HG02870 (cell line): ENCODE results near the gene PRDM2.
"Not testable (repeated sequence)": the region's sequence is repeated elsewhere in the genome, so short reads cannot be mapped to it uniquely, and the experiment has no call there.

Experiments
- ATAC-seq: cut with Tn5 transposase; IDR thresholded peaks from one replicate; pipeline ENCODE4 v1.9.1; 2021; ENCODE audit warnings: mild to moderate bottlenecking, moderate library complexity; ENCODE audit not compliant: unreplicated experiment

PRDM2 gene

DNA sequence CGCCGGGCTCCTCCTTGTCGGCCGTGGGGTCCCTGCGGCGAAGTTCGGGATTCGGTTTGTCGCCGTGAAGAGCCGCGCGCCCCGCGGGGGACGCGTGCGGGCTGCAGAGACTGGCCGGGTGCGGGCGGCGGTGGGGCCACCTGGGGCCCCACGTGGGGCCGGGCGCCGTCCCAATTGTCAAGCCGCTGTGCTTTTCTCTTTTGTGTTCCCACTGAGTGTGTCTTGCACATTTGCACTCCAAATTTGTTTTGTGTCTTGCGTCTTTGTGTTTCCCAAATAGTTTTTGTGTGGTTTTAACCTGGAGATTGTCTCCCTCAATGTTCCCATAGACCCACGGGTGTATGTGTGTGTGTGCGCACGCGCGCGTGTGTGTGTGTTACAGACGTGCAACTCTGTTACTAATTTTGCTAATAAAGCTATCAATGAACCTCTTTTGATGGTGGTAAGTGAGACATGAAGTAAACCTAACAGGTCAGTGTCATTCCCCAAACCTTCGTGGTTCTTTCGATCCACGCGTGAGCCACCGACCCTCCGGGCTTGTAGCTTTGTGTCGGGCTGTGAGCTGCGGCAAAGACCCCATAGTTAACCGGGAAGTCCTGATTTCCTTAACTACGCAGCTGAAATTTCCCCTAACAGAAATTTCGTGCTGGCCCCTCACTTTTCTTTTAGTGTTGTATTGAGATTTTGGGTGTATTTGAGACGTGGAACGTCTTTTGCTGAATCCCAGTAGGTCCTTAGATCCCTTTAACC lies 708 bp downstream of the PRDM2 start:
- no peak for ATAC-seq

DNA sequence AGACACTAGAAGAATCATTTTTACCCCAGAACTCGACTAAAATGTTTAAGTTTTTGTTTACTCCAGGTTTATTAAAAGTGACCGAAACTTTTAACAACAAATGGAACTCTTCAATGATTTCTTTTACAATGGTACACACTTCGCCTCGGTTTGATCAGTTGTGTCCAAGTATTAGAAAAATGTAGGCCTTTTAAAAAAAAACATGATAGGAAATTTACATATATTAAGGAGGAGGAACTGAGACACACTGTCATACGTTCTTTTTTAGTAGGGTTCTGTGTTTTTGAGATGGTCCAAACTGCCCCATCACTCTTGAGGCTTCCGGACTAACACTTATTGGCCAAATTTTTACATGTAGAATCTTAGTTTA lies 1.3 kb downstream of the PRDM2 start:
- ATAC-seq = no peak

DNA sequence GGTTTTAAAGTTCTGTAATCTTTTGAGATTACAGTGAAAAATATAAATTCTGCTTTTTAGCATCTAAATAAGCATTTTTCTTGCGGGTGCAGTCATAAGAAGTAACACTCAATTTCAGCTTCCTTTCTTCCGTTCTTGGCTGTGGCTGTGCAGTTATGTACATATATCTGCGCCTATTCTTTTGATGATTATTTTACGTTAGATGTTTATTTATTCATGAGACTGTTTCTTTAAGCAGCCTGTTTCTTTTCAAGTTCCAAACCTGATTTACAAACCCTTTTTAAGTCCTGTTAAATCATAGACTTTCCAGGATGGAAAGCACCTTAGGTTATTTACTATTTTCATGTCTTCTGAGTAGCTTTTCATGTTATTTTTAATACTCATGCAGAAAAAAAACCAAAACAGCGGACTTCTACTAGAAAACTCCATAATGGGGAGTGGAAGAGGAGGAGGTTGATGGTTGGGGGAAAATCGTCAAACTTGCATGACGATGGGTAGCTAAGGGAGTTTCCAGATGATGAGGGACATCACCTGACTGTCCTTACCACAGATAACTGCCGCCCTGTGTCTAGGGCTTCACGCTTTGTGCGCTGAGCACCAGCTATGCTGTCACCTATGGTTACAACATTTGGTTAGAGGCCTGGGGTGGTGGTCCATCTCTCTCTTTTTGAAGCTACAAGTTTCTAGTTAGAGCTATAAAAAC lies 2.6 kb downstream of the PRDM2 start:
- peak; percentile 76 for ATAC-seq

- no peak for ATAC-seq
Observed at GRCh38 chr1:13703128-13703513, 3.1 kb downstream of the PRDM2 start.

GRCh38 chr1:13703558-13704490 lies 3.8 kb downstream of the PRDM2 start:
- no peak for ATAC-seq

GRCh38 chr1:13706046-13706445 lies 6.1 kb downstream of the PRDM2 start:
- no peak for ATAC-seq

GRCh38 chr1:13707164-13707563 lies 7.2 kb downstream of the PRDM2 start:
- ATAC-seq = no peak

DNA sequence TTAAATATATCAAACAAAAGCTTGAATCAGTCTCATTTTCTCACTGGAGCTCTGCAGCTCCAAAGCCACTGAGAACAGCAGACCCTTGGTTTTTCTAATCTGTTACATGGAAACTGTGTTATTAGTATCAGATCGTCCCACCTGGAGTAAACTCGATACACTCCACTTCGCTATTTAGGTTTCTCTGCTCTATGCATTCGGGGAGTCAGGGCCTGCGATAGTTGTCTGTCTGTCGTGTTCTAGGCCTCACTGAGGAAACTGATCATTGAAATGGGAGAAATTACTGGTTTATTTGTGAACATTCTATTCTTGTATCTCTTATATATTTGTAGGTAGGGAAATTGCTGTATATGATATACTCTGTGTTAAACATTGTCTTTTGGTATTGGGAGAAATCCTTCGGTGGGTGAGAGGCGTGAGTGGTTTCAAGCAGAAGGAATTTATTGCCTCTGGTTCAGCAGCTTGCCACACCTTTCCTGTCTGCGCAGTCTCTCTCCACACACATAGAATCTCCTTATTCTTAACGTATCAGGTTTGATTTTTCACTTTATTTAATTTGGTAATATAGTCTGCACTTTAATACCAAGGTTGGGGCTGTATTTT lies 8.5 kb downstream of the PRDM2 start:
- ATAC-seq = no peak

DNA sequence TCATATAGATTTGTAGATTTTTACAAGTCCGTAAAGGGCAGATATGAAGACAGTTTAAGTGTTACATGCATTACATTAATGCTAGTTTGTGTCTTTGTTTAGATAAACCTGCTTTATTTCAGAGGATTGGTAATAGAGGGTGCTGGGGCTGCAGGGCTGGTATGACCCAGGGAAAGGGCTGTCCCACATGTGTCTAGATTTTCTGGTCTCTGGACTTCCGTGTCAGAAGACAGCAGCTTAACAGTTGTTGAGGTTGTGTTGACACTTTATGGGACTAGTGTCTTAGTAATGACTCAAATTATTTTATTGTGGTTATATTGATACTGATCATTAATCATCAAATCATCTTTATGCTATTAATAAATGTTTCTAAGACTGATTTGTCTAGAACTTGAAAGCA lies 10.1 kb downstream of the PRDM2 start:
- no peak for ATAC-seq

GRCh38 chr1:13714851-13715250 lies 14.9 kb downstream of the PRDM2 start:
- no peak for ATAC-seq

DNA sequence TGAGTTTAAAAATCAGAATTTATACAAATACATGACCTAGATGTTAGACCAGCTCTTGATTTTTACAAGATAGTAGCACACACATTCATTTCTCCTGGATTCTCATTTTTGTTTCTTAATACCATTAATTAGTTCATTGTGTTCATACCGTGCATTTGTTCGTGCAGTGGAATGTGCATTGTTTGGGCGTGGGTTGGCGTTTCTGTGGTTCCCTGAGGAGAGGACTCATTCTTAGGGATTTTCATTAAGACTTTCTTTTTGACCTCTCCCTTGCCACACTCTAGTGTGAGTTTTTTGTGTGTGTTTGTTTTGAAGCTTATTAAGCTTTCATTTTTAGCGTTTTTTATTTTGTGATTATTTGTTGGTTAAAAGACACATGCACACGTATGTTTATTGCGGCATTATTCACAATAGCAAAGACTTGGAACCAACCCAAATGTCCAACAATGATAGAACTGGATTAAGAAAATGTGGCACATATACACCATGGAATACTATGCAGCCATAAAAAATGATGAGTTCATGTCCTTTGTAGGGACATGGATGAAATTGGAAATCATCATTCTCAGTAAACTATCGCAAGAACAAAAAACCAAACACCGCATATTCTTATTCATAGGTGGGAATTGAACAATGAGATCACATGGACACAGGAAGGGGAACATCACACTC lies 15.8 kb downstream of the PRDM2 start:
- not testable (repeated sequence) for ATAC-seq

- no peak for ATAC-seq
Observed at GRCh38 chr1:13722808-13723360, 22.9 kb downstream of the PRDM2 start.

- ATAC-seq = no peak
Observed at GRCh38 chr1:13723810-13724209, 23.8 kb downstream of the PRDM2 start.

GRCh38 chr1:13725714-13726175 lies 25.8 kb downstream of the PRDM2 start:
- no peak for ATAC-seq

- no peak for ATAC-seq
Observed at GRCh38 chr1:13728091-13728715, 28.2 kb downstream of the PRDM2 start.

- ATAC-seq = no peak
Observed at GRCh38 chr1:13730291-13730690, 30.3 kb downstream of the PRDM2 start.

GRCh38 chr1:13730751-13731482 lies 30.9 kb downstream of the PRDM2 start:
- peak; percentile 87 for ATAC-seq

GRCh38 chr1:13731897-13732296 lies 31.9 kb downstream of the PRDM2 start:
- ATAC-seq = no peak
